Measurements from ENCODE around the gene NEK1. TPM values are rescaled to one million over a fixed set of nuclear protein-coding genes. Genes with fewer than 3 reads are reported as not detected.
"Not testable (repeated sequence)": the region's sequence is repeated elsewhere in the genome, so short reads cannot be mapped to it uniquely, and the experiment has no call there.

NEK1 gene
- total RNA-seq, 1 donor from 2014 or later, result 13.0 TPM

- H3K4me1 ChIP-seq (ENCODE audit: insufficient read depth, low read length), result no peaks in the 10 kb centered on the region
- H3K9me3 Mint-ChIP-seq (ENCODE audit: unreplicated experiment), result no peaks in the 10 kb centered on the region
- H3K36me3 Mint-ChIP-seq (ENCODE audit: low read depth, unreplicated experiment), result peaks cover 4% of the 10 kb centered on the region
- H3K27ac ChIP-seq (ENCODE audit: low read depth, low read length), result no peak overlapping the region
- DNase-seq (ENCODE audit: low read depth), result no peak
- H3K9ac ChIP-seq (ENCODE audit: low read length), result no peak overlapping the region
- no peaks in the 10 kb centered on the region for H4K20me1 ChIP-seq (ENCODE audit: insufficient read depth, low read length)
- TF ChIP-seq, protein P1, sequence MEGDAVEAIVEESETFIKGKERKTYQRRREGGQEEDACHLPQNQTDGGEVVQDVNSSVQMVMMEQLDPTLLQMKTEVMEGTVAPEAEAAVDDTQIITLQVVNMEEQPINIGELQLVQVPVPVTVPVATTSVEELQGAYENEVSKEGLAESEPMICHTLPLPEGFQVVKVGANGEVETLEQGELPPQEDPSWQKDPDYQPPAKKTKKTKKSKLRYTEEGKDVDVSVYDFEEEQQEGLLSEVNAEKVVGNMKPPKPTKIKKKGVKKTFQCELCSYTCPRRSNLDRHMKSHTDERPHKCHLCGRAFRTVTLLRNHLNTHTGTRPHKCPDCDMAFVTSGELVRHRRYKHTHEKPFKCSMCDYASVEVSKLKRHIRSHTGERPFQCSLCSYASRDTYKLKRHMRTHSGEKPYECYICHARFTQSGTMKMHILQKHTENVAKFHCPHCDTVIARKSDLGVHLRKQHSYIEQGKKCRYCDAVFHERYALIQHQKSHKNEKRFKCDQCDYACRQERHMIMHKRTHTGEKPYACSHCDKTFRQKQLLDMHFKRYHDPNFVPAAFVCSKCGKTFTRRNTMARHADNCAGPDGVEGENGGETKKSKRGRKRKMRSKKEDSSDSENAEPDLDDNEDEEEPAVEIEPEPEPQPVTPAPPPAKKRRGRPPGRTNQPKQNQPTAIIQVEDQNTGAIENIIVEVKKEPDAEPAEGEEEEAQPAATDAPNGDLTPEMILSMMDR (IDR thresholded peaks at IDR 0.05; ENCODE audit: insufficient read depth, low read depth, low read length), result no peak
- TF ChIP-seq EZH2 (IDR thresholded peaks at IDR 0.05; ENCODE audit: insufficient read depth, low read length), result no peak
- no peak overlapping the region for H2AFZ ChIP-seq (ENCODE audit: low read depth, low read length)
- no peaks in the 10 kb centered on the region for H3K36me3 ChIP-seq (ENCODE audit: insufficient read depth, low read length)
- no peaks in the 10 kb centered on the region for H3K9me3 ChIP-seq (ENCODE audit: insufficient read depth, low read depth, low read length)
- no peak overlapping the region for H3K27ac Mint-ChIP-seq (ENCODE audit: unreplicated experiment)
- no peak overlapping the region for H3K4me3 Mint-ChIP-seq (ENCODE audit: unreplicated experiment)
- H3K27me3 Mint-ChIP-seq (ENCODE audit: low read depth, unreplicated experiment), result no peaks in the 10 kb centered on the region
- H3K79me2 ChIP-seq (ENCODE audit: insufficient read depth, low read length), result no peaks in the 10 kb centered on the region
- no peak overlapping the region for H3K4me2 ChIP-seq (ENCODE audit: low read length)
- no peaks in the 10 kb centered on the region for H3K27me3 ChIP-seq (ENCODE audit: insufficient read depth, low read length)
- H3K4me3 ChIP-seq (ENCODE audit: insufficient read depth, low read depth, low read length), result no peak overlapping the region
- no peak for FAIRE-seq
- H3K4me1 Mint-ChIP-seq (ENCODE audit: low read depth, unreplicated experiment), result no peaks in the 10 kb centered on the region
Observed at GRCh38 chr4:169573889-169574288, 38.5 kb downstream of the NEK1 start.

DNA sequence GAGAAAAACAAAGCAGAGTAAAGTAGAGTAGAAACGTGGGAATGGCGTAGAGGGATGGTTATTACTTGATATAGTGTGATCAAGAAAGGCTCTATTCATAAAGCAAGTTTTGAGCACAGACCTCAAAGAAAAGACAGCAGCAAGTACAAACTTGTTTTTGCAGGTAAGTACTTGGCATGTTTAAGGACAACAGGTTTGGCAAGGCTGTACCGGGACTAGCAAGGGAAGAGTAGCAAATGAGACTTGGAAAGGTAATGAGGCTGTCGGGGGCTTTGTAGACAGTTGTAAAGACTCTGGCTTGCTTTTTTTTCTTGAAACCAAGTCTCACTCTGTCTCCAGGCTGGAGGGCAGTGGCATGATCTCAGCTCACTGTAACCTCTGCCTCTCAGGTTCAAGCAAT is 40.9 kb downstream of the NEK1 start:
- H3K27me3 Mint-ChIP-seq (ENCODE audit: low read depth, unreplicated experiment), result no peaks in the 10 kb centered on the region
- no peak overlapping the region for H3K4me3 ChIP-seq (ENCODE audit: insufficient read depth, low read depth, low read length)
- no peak overlapping the region for H2AFZ ChIP-seq (ENCODE audit: low read depth, low read length)
- no peaks in the 10 kb centered on the region for H3K27me3 ChIP-seq (ENCODE audit: insufficient read depth, low read length)
- H3K27ac ChIP-seq (ENCODE audit: low read depth, low read length), result no peak overlapping the region
- H3K4me1 ChIP-seq (ENCODE audit: insufficient read depth, low read length), result no peaks in the 10 kb centered on the region
- no peaks in the 10 kb centered on the region for H4K20me1 ChIP-seq (ENCODE audit: insufficient read depth, low read length)
- no peak for TF ChIP-seq EZH2 (IDR thresholded peaks at IDR 0.05; ENCODE audit: insufficient read depth, low read length)
- TF ChIP-seq, protein P1 (IDR thresholded peaks at IDR 0.05; ENCODE audit: insufficient read depth, low read depth, low read length), result no peak
- peaks cover 4% of the 10 kb centered on the region for H3K36me3 Mint-ChIP-seq (ENCODE audit: low read depth, unreplicated experiment)
- no peak overlapping the region for H3K27ac Mint-ChIP-seq (ENCODE audit: unreplicated experiment)
- no peak overlapping the region for H3K9ac ChIP-seq (ENCODE audit: low read length)
- H3K36me3 ChIP-seq (ENCODE audit: insufficient read depth, low read length), result no peaks in the 10 kb centered on the region
- no peak for FAIRE-seq
- no peaks in the 10 kb centered on the region for H3K9me3 ChIP-seq (ENCODE audit: insufficient read depth, low read depth, low read length)
- no peaks in the 10 kb centered on the region for H3K79me2 ChIP-seq (ENCODE audit: insufficient read depth, low read length)
- no peaks in the 10 kb centered on the region for H3K9me3 Mint-ChIP-seq (ENCODE audit: unreplicated experiment)
- H3K4me2 ChIP-seq (ENCODE audit: low read length), result no peak overlapping the region
- DNase-seq (ENCODE audit: low read depth), result no peak
- H3K4me3 Mint-ChIP-seq (ENCODE audit: unreplicated experiment), result no peak overlapping the region
- no peaks in the 10 kb centered on the region for H3K4me1 Mint-ChIP-seq (ENCODE audit: low read depth, unreplicated experiment)

DNA sequence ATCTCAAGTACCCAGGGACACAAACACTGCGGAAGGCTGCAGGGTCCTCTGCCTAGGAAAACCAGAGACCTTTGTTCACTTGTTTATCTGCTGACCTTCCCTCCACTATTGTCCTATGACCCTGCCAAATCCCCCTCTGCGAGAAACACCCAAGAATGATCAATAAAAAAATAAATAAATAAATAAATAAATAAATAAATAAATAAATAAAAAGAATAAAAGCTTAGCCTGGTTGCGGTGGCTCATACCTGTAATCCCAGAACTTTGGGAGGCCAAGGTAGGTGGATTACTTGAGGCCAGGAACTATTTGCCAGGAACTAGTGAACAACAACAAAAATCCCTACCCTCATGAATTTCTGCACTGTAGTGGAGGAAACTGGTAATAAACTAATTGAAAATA is 41.4 kb downstream of the NEK1 start:
- FAIRE-seq; H3K36me3 Mint-ChIP-seq (ENCODE audit: low read depth, unreplicated experiment); H3K4me1 ChIP-seq (ENCODE audit: insufficient read depth, low read length); H3K9ac ChIP-seq (ENCODE audit: low read length); H3K4me2 ChIP-seq (ENCODE audit: low read length); DNase-seq (ENCODE audit: low read depth); H3K4me3 ChIP-seq (ENCODE audit: insufficient read depth, low read depth, low read length); H3K27ac Mint-ChIP-seq (ENCODE audit: unreplicated experiment); H2AFZ ChIP-seq (ENCODE audit: low read depth, low read length); H3K4me1 Mint-ChIP-seq (ENCODE audit: low read depth, unreplicated experiment); H4K20me1 ChIP-seq (ENCODE audit: insufficient read depth, low read length); H3K79me2 ChIP-seq (ENCODE audit: insufficient read depth, low read length); H3K4me3 Mint-ChIP-seq (ENCODE audit: unreplicated experiment); H3K27ac ChIP-seq (ENCODE audit: low read depth, low read length); H3K9me3 Mint-ChIP-seq (ENCODE audit: unreplicated experiment); H3K27me3 Mint-ChIP-seq (ENCODE audit: low read depth, unreplicated experiment); H3K9me3 ChIP-seq (ENCODE audit: insufficient read depth, low read depth, low read length); H3K27me3 ChIP-seq (ENCODE audit: insufficient read depth, low read length); H3K36me3 ChIP-seq (ENCODE audit: insufficient read depth, low read length): not testable (repeated sequence)

DNA sequence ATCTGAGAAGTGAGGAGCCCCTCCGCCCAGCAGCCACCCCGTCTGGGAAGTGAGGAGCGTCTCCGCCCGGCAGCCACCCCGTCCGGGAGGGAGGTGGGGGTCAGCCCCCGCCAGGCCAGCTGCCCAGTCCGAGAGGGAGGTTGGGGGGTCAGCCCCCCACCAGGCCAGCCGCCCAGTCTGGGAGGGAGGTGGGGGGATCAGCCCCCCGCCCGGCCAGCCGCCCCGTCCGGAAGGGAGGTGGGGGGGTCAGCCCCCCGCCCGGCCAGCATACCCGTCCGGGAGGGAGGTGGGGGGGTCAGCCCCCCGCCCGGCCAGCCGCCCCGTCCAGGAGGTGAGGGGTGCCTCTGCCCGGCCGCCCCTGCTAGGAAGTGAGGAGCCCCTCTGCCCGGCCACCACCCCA is 42.1 kb downstream of the NEK1 start:
- FAIRE-seq; H3K4me3 ChIP-seq (ENCODE audit: insufficient read depth, low read depth, low read length); H3K4me2 ChIP-seq (ENCODE audit: low read length); H2AFZ ChIP-seq (ENCODE audit: low read depth, low read length); H3K4me3 Mint-ChIP-seq (ENCODE audit: unreplicated experiment); H3K27ac ChIP-seq (ENCODE audit: low read depth, low read length); H3K27me3 Mint-ChIP-seq (ENCODE audit: low read depth, unreplicated experiment); H3K27ac Mint-ChIP-seq (ENCODE audit: unreplicated experiment); H3K27me3 ChIP-seq (ENCODE audit: insufficient read depth, low read length); H3K9me3 ChIP-seq (ENCODE audit: insufficient read depth, low read depth, low read length); H3K4me1 ChIP-seq (ENCODE audit: insufficient read depth, low read length); H4K20me1 ChIP-seq (ENCODE audit: insufficient read depth, low read length); H3K9ac ChIP-seq (ENCODE audit: low read length); H3K9me3 Mint-ChIP-seq (ENCODE audit: unreplicated experiment); H3K36me3 Mint-ChIP-seq (ENCODE audit: low read depth, unreplicated experiment); DNase-seq (ENCODE audit: low read depth); H3K36me3 ChIP-seq (ENCODE audit: insufficient read depth, low read length); H3K79me2 ChIP-seq (ENCODE audit: insufficient read depth, low read length); H3K4me1 Mint-ChIP-seq (ENCODE audit: low read depth, unreplicated experiment): not testable (repeated sequence)

GRCh38 chr4:169569188-169569587 is 43.2 kb downstream of the NEK1 start:
- not testable (repeated sequence) for H3K79me2 ChIP-seq (ENCODE audit: insufficient read depth, low read length); H3K36me3 ChIP-seq (ENCODE audit: insufficient read depth, low read length); H3K9ac ChIP-seq (ENCODE audit: low read length); H4K20me1 ChIP-seq (ENCODE audit: insufficient read depth, low read length); DNase-seq (ENCODE audit: low read depth); H3K4me3 ChIP-seq (ENCODE audit: insufficient read depth, low read depth, low read length); H3K36me3 Mint-ChIP-seq (ENCODE audit: low read depth, unreplicated experiment); H3K4me1 ChIP-seq (ENCODE audit: insufficient read depth, low read length); FAIRE-seq; H3K4me2 ChIP-seq (ENCODE audit: low read length); H3K27me3 ChIP-seq (ENCODE audit: insufficient read depth, low read length); H3K9me3 Mint-ChIP-seq (ENCODE audit: unreplicated experiment); H3K27me3 Mint-ChIP-seq (ENCODE audit: low read depth, unreplicated experiment); H2AFZ ChIP-seq (ENCODE audit: low read depth, low read length); H3K4me1 Mint-ChIP-seq (ENCODE audit: low read depth, unreplicated experiment); H3K27ac ChIP-seq (ENCODE audit: low read depth, low read length); H3K4me3 Mint-ChIP-seq (ENCODE audit: unreplicated experiment); H3K27ac Mint-ChIP-seq (ENCODE audit: unreplicated experiment); H3K9me3 ChIP-seq (ENCODE audit: insufficient read depth, low read depth, low read length)

All from astrocyte (in vitro differentiated cells and primary cell).